ENCODE data around the gene BNC2. TPM values are rescaled to one million over a fixed set of nuclear protein-coding genes. Genes with fewer than 3 reads are reported as not detected.
"Not testable (repeated sequence)": the region's sequence is repeated elsewhere in the genome, so short reads cannot be mapped to it uniquely, and the experiment has no call there.

BNC2 gene
- total and polyA plus RNA-seq, 5 donors from 2014 or later: not detected

- Histone ChIP-seq H3K4me1 (ENCODE audit: control insufficient read depth, insufficient read depth, low read length, poor library complexity, severe bottlenecking) (no peaks in the 10 kb centered on the region), H3K9me3 (ENCODE audit: control insufficient read depth in 2 of 2, low read length in 2 of 2) (no peaks in the 10 kb centered on the region), H3K4me3 (ENCODE audit: low read depth, low read length) (no peak overlapping the region), H3K36me3 (ENCODE audit: control insufficient read depth, insufficient read depth, low read length) (no peaks in the 10 kb centered on the region), H3K27ac (ENCODE audit: insufficient read depth, low read length, poor library complexity, severe bottlenecking) (no peak overlapping the region), H3K27me3 (ENCODE audit: control insufficient read depth, insufficient read depth, low read length) (no peaks in the 10 kb centered on the region)
- Mint-ChIP-seq H3K27me3 (no peaks in the 10 kb centered on the region), H3K4me3 (no peak overlapping the region), H3K9me3 (peaks cover 0 to 5% (median under 1%) of the 10 kb centered on the region in 7 donors), H3K4me1 (no peaks in the 10 kb centered on the region), H3K27ac (no peak overlapping the region), H3K36me3 (no peaks in the 10 kb centered on the region)
- DNase-seq: no peak
- ATAC-seq (ENCODE audit: low read depth in 2 of 2): no peak
Measured at GRCh38 chr9:16496908-16497307, 373.6 kb downstream of the BNC2 start.

GRCh38 chr9:16487915-16488314, 382.6 kb downstream of the BNC2 start:
- Histone ChIP-seq H3K36me3 (ENCODE audit: control insufficient read depth, insufficient read depth, low read length) (no peaks in the 10 kb centered on the region), H3K9me3 (ENCODE audit: control insufficient read depth in 2 of 2, low read length in 2 of 2) (no peaks in the 10 kb centered on the region), H3K27ac (ENCODE audit: insufficient read depth, low read length, poor library complexity, severe bottlenecking) (no peak overlapping the region), H3K4me1 (ENCODE audit: control insufficient read depth, insufficient read depth, low read length, poor library complexity, severe bottlenecking) (no peaks in the 10 kb centered on the region), H3K27me3 (ENCODE audit: control insufficient read depth, insufficient read depth, low read length) (no peaks in the 10 kb centered on the region), H3K4me3 (ENCODE audit: low read depth, low read length) (no peak overlapping the region)
- Mint-ChIP-seq H3K27me3 (no peaks in the 10 kb centered on the region), H3K4me1 (no peaks in the 10 kb centered on the region), H3K9me3 (peaks cover 0 to 4% (median 0%) of the 10 kb centered on the region in 7 donors), H3K36me3 (no peaks in the 10 kb centered on the region), H3K27ac (no peak overlapping the region), H3K4me3 (no peak overlapping the region)
- no peak for ATAC-seq (ENCODE audit: low read depth in 2 of 2)
- DNase-seq: no peak

- H3K9me3 Mint-ChIP-seq: peaks cover 0 to 4% (median 0%) of the 10 kb centered on the region in 7 donors
- no peak overlapping the region for H3K4me3 Mint-ChIP-seq
- Histone ChIP-seq H3K36me3 (ENCODE audit: control insufficient read depth, insufficient read depth, low read length) (no peaks in the 10 kb centered on the region), H3K9me3 (ENCODE audit: control insufficient read depth in 2 of 2, low read length in 2 of 2) (no peaks in the 10 kb centered on the region), H3K27ac (ENCODE audit: insufficient read depth, low read length, poor library complexity, severe bottlenecking) (no peak overlapping the region), H3K4me1 (ENCODE audit: control insufficient read depth, insufficient read depth, low read length, poor library complexity, severe bottlenecking) (no peaks in the 10 kb centered on the region), H3K27me3 (ENCODE audit: control insufficient read depth, insufficient read depth, low read length) (no peaks in the 10 kb centered on the region), H3K4me3 (ENCODE audit: low read depth, low read length) (no peak overlapping the region)
- DNase-seq (no peak), ATAC-seq (ENCODE audit: low read depth in 2 of 2) (no peak)
- H3K4me1 Mint-ChIP-seq: no peaks in the 10 kb centered on the region
- H3K27me3 Mint-ChIP-seq: no peaks in the 10 kb centered on the region
- no peaks in the 10 kb centered on the region for H3K36me3 Mint-ChIP-seq
- no peak overlapping the region for H3K27ac Mint-ChIP-seq
Measured at GRCh38 chr9:16485575-16486321, 384.7 kb downstream of the BNC2 start.

- ATAC-seq (ENCODE audit: low read depth in 2 of 2): no peak
- H3K4me1 ChIP-seq (ENCODE audit: control insufficient read depth, insufficient read depth, low read length, poor library complexity, severe bottlenecking): no peaks in the 10 kb centered on the region
- H3K4me3 ChIP-seq (ENCODE audit: low read depth, low read length): no peak overlapping the region
- Mint-ChIP-seq H3K27me3 (no peaks in the 10 kb centered on the region), H3K27ac (no peak overlapping the region), H3K36me3 (no peaks in the 10 kb centered on the region), H3K4me1 (no peaks in the 10 kb centered on the region), H3K9me3 (peaks cover 0 to 4% (median 0%) of the 10 kb centered on the region in 7 donors), H3K4me3 (no peak overlapping the region)
- no peaks in the 10 kb centered on the region for H3K27me3 ChIP-seq (ENCODE audit: control insufficient read depth, insufficient read depth, low read length)
- H3K9me3 ChIP-seq (ENCODE audit: control insufficient read depth in 2 of 2, low read length in 2 of 2): no peaks in the 10 kb centered on the region
- no peak overlapping the region for H3K27ac ChIP-seq (ENCODE audit: insufficient read depth, low read length, poor library complexity, severe bottlenecking)
- DNase-seq: no peak
- H3K36me3 ChIP-seq (ENCODE audit: control insufficient read depth, insufficient read depth, low read length): no peaks in the 10 kb centered on the region
Measured at GRCh38 chr9:16485160-16485559, 385.3 kb downstream of the BNC2 start.

- no peak for DNase-seq
- Histone ChIP-seq H3K4me3 (ENCODE audit: low read depth, low read length) (no peak overlapping the region), H3K4me1 (ENCODE audit: control insufficient read depth, insufficient read depth, low read length, poor library complexity, severe bottlenecking) (no peaks in the 10 kb centered on the region), H3K27me3 (ENCODE audit: control insufficient read depth, insufficient read depth, low read length) (no peaks in the 10 kb centered on the region), H3K9me3 (ENCODE audit: control insufficient read depth in 2 of 2, low read length in 2 of 2) (no peaks in the 10 kb centered on the region), H3K27ac (ENCODE audit: insufficient read depth, low read length, poor library complexity, severe bottlenecking) (no peak overlapping the region), H3K36me3 (ENCODE audit: control insufficient read depth, insufficient read depth, low read length) (no peaks in the 10 kb centered on the region)
- H3K9me3 Mint-ChIP-seq: peaks cover 0 to 2% (median 0%) of the 10 kb centered on the region in 7 donors
- H3K4me1 Mint-ChIP-seq: no peaks in the 10 kb centered on the region
- H3K36me3 Mint-ChIP-seq: no peaks in the 10 kb centered on the region
- no peaks in the 10 kb centered on the region for H3K27me3 Mint-ChIP-seq
- no peak overlapping the region for H3K27ac Mint-ChIP-seq
- no peak overlapping the region for H3K4me3 Mint-ChIP-seq
- ATAC-seq (ENCODE audit: low read depth in 2 of 2): no peak
Measured at GRCh38 chr9:16484744-16485143, 385.7 kb downstream of the BNC2 start.

- Mint-ChIP-seq H3K4me1 (no peaks in the 10 kb centered on the region), H3K9me3 (peaks cover 0 to 2% (median 0%) of the 10 kb centered on the region in 7 donors), H3K36me3 (no peaks in the 10 kb centered on the region), H3K27ac (no peak overlapping the region), H3K4me3 (no peak overlapping the region), H3K27me3 (no peaks in the 10 kb centered on the region)
- Histone ChIP-seq H3K4me1 (ENCODE audit: control insufficient read depth, insufficient read depth, low read length, poor library complexity, severe bottlenecking) (no peaks in the 10 kb centered on the region), H3K27ac (ENCODE audit: insufficient read depth, low read length, poor library complexity, severe bottlenecking) (no peak overlapping the region), H3K27me3 (ENCODE audit: control insufficient read depth, insufficient read depth, low read length) (no peaks in the 10 kb centered on the region), H3K4me3 (ENCODE audit: low read depth, low read length) (no peak overlapping the region), H3K36me3 (ENCODE audit: control insufficient read depth, insufficient read depth, low read length) (no peaks in the 10 kb centered on the region), H3K9me3 (ENCODE audit: control insufficient read depth in 2 of 2, low read length in 2 of 2) (no peaks in the 10 kb centered on the region)
- DNase-seq: no peak
- no peak for ATAC-seq (ENCODE audit: low read depth in 2 of 2)
Measured at GRCh38 chr9:16484180-16484579, 386.3 kb downstream of the BNC2 start.

GRCh38 chr9:16482764-16483163, 387.7 kb downstream of the BNC2 start:
- H3K4me3 Mint-ChIP-seq: no peak overlapping the region
- H3K9me3 Mint-ChIP-seq: peaks cover 0 to 2% (median 0%) of the 10 kb centered on the region in 7 donors
- H3K27me3 ChIP-seq (ENCODE audit: control insufficient read depth, insufficient read depth, low read length): no peaks in the 10 kb centered on the region
- H3K36me3 Mint-ChIP-seq: no peaks in the 10 kb centered on the region
- no peak overlapping the region for H3K4me3 ChIP-seq (ENCODE audit: low read depth, low read length)
- H3K9me3 ChIP-seq (ENCODE audit: control insufficient read depth in 2 of 2, low read length in 2 of 2): no peaks in the 10 kb centered on the region
- DNase-seq (no peak), ATAC-seq (ENCODE audit: low read depth in 2 of 2) (no peak)
- H3K4me1 Mint-ChIP-seq: no peaks in the 10 kb centered on the region
- no peaks in the 10 kb centered on the region for H3K27me3 Mint-ChIP-seq
- H3K4me1 ChIP-seq (ENCODE audit: control insufficient read depth, insufficient read depth, low read length, poor library complexity, severe bottlenecking): no peaks in the 10 kb centered on the region
- H3K27ac Mint-ChIP-seq: no peak overlapping the region
- no peaks in the 10 kb centered on the region for H3K36me3 ChIP-seq (ENCODE audit: control insufficient read depth, insufficient read depth, low read length)
- H3K27ac ChIP-seq (ENCODE audit: insufficient read depth, low read length, poor library complexity, severe bottlenecking): no peak overlapping the region

GRCh38 chr9:16480584-16480983, 389.9 kb downstream of the BNC2 start:
- H3K36me3 ChIP-seq (ENCODE audit: control insufficient read depth, insufficient read depth, low read length); H3K27ac Mint-ChIP-seq; H3K9me3 Mint-ChIP-seq; H3K27ac ChIP-seq (ENCODE audit: insufficient read depth, low read length, poor library complexity, severe bottlenecking); H3K4me3 ChIP-seq (ENCODE audit: low read depth, low read length); H3K4me1 Mint-ChIP-seq; H3K36me3 Mint-ChIP-seq; H3K27me3 ChIP-seq (ENCODE audit: control insufficient read depth, insufficient read depth, low read length); H3K4me3 Mint-ChIP-seq; DNase-seq; H3K9me3 ChIP-seq (ENCODE audit: control insufficient read depth in 2 of 2, low read length in 2 of 2); H3K4me1 ChIP-seq (ENCODE audit: control insufficient read depth, insufficient read depth, low read length, poor library complexity, severe bottlenecking); H3K27me3 Mint-ChIP-seq; ATAC-seq (ENCODE audit: low read depth in 2 of 2): not testable (repeated sequence)
